GM08714 (cell line): ENCODE measurements around the gene NUP205.

Experiments
- H3K4me3 ChIP-seq: fragments of 200-500 bp; sonication (Bioruptor generic); 2 replicates; pipeline ENCODE4 v1.5.1; 2014; ENCODE audit warnings: mild to moderate bottlenecking, low read length, inconsistent platforms
- ZNF274 ChIP-seq: IDR thresholded peaks from 2 replicates; pipeline ENCODE4 v1.6.1; 2012; ENCODE audit warnings: mild to moderate bottlenecking, low read depth, low read length

The NUP205 gene

GRCh38 chr7:135573541-135573940, 15.8 kb downstream of the NUP205 start:
- no peak overlapping the region for H3K4me3 ChIP-seq
- TF ChIP-seq ZNF274: no peak

GRCh38 chr7:135575296-135575695, 17.6 kb downstream of the NUP205 start:
- H3K4me3 ChIP-seq: no peak overlapping the region
- TF ChIP-seq ZNF274: no peak

GRCh38 chr7:135578569-135578968, 20.9 kb downstream of the NUP205 start:
- no peak for TF ChIP-seq ZNF274
- H3K4me3 ChIP-seq: no peak overlapping the region

- TF ChIP-seq ZNF274: no peak
- H3K4me3 ChIP-seq: no peak overlapping the region
These were observed 26.9 kb downstream of the NUP205 start for GRCh38 chr7:135584362-135585353.

- TF ChIP-seq ZNF274: no peak
These were observed 39.6 kb downstream of the NUP205 start for GRCh38 chr7:135597181-135597925.

GRCh38 chr7:135597926-135598305, 40.2 kb downstream of the NUP205 start:
- TF ChIP-seq ZNF274: no peak
- H3K4me3 ChIP-seq: no peak overlapping the region

More at GRCh38 chr7:135597181-135597925, 39.6 kb downstream of the NUP205 start:
- no peak overlapping the region for H3K4me3 ChIP-seq

GRCh38 chr7:135599471-135599870, 41.8 kb downstream of the NUP205 start:
- no peak overlapping the region for H3K4me3 ChIP-seq
- no peak for TF ChIP-seq ZNF274

- TF ChIP-seq ZNF274: no peak
These were observed 42.5 kb downstream of the NUP205 start for GRCh38 chr7:135600226-135600625.

GRCh38 chr7:135601182-135601581, 43.5 kb downstream of the NUP205 start:
- no peak overlapping the region for H3K4me3 ChIP-seq
- TF ChIP-seq ZNF274: no peak

More at GRCh38 chr7:135600226-135600625, 42.5 kb downstream of the NUP205 start:
- H3K4me3 ChIP-seq: no peak overlapping the region

GRCh38 chr7:135602304-135602703, 44.6 kb downstream of the NUP205 start:
- no peak overlapping the region for H3K4me3 ChIP-seq
- no peak for TF ChIP-seq ZNF274

- no peak overlapping the region for H3K4me3 ChIP-seq
- TF ChIP-seq ZNF274: no peak
These were observed 58.4 kb downstream of the NUP205 start for GRCh38 chr7:135616136-135616535.

- TF ChIP-seq ZNF274: no peak
These were observed 60.1 kb downstream of the NUP205 start for GRCh38 chr7:135617781-135618180.

GRCh38 chr7:135618510-135618909, 60.8 kb downstream of the NUP205 start:
- no peak overlapping the region for H3K4me3 ChIP-seq
- no peak for TF ChIP-seq ZNF274

More at GRCh38 chr7:135617781-135618180, 60.1 kb downstream of the NUP205 start:
- H3K4me3 ChIP-seq: no peak overlapping the region

- TF ChIP-seq ZNF274: no peak
- no peak overlapping the region for H3K4me3 ChIP-seq
These were observed 62.7 kb downstream of the NUP205 start for GRCh38 chr7:135620447-135620846.
